Choroid plexus epithelial cell (primary cell): ENCODE measurements around the gene POMT2.

Source experiments
- DNase-seq: peaks from one replicate; pipeline ENCODE4 v3.0.0-alpha.2; 2010; ENCODE audit warnings: low read depth
- H3K4me3 ChIP-seq: 2 replicates; pipeline ENCODE4 v1.5.1; 2011; ENCODE audit warnings: low read depth, mild to moderate bottlenecking, control low read depth, low read length, moderate library complexity
- CTCF ChIP-seq: conservative IDR thresholded peaks from 2 replicates; pipeline ENCODE4 v1.5.1; 2011; ENCODE audit warnings: low read depth, mild to moderate bottlenecking, control low read depth, inconsistent platforms, low read length, moderate library complexity

Gene POMT2

GRCh38 chr14:77270361-77271112 is 50.1 kb downstream of the POMT2 start:
- H3K4me3 ChIP-seq: no peak overlapping the region

GRCh38 chr14:77268989-77269600 is 51.6 kb downstream of the POMT2 start:
- DNase-seq: no peak
- no peak for TF ChIP-seq CTCF
- H3K4me3 ChIP-seq: no peak overlapping the region

More at GRCh38 chr14:77270361-77271112, 50.1 kb downstream of the POMT2 start:
- no peak for DNase-seq
- no peak for TF ChIP-seq CTCF

- no peak for DNase-seq
- no peak overlapping the region for H3K4me3 ChIP-seq
- no peak for TF ChIP-seq CTCF
Measured at GRCh38 chr14:77267937-77268699, 52.6 kb downstream of the POMT2 start.

- H3K4me3 ChIP-seq: no peak overlapping the region
- DNase-seq: no peak
- TF ChIP-seq CTCF: no peak
Measured at GRCh38 chr14:77266336-77266735, 54.3 kb downstream of the POMT2 start.

- no peak for TF ChIP-seq CTCF
- no peak for DNase-seq
- H3K4me3 ChIP-seq: no peak overlapping the region
Measured at GRCh38 chr14:77265561-77266335, 54.9 kb downstream of the POMT2 start.

- TF ChIP-seq CTCF: no peak
- no peak overlapping the region for H3K4me3 ChIP-seq
- DNase-seq: no peak
Measured at GRCh38 chr14:77265187-77265515, 55.5 kb downstream of the POMT2 start.
